Neutrophil (primary cell): ENCODE data around the gene TMEFF2.

Experiments used
- H3K27ac ChIP-seq: fragments of 200-600 bp; sonication (generic); 2 replicates; pipeline ENCODE4 v1.5.1; 2016; ENCODE audit warnings: mild to moderate bottlenecking, moderate library complexity
- H3K27me3 ChIP-seq: fragments of 200-600 bp; sonication (generic); 2 replicates; pipeline ENCODE4 v1.6.0; 2016; ENCODE audit warnings: mild to moderate bottlenecking
- H3K36me3 ChIP-seq: fragments of 200-600 bp; sonication (generic); 2 replicates; pipeline ENCODE4 v1.5.1; 2017
- H3K4me1 ChIP-seq, 2 experiments: fragments of 200-600 bp in 1 of 2; sonication (generic) in 1 of 2; 1 replicate in 1 of 2; 2 replicates in 1 of 2; pipeline versions ENCODE4 v1.5.1 to v1.6.1; 2013 to 2016; ENCODE audit warnings: low read depth in 1 of 2, low read length in 1 of 2, mild to moderate bottlenecking in 1 of 2, moderate library complexity in 1 of 2; ENCODE audit not compliant: control insufficient read depth in 1 of 2, insufficient read depth in 1 of 2
- H3K4me3 ChIP-seq, 2 experiments: fragments of 200-600 bp in 1 of 2; sonication (generic) in 1 of 2; 1 replicate in 1 of 2; 2 replicates in 1 of 2; pipeline ENCODE4 v1.5.1; 2013 to 2016; ENCODE audit warnings: low read depth in 1 of 2, low read length in 1 of 2, mild to moderate bottlenecking in 1 of 2, moderate library complexity in 1 of 2
- H3K9me3 ChIP-seq: fragments of 200-600 bp; sonication (generic); 2 replicates; pipeline ENCODE4 v1.5.1; 2016
- CTCF ChIP-seq: fragments of 200-600 bp; sonication (generic); IDR thresholded peaks from 2 replicates; pipeline ENCODE4 v1.5.1; 2016; ENCODE audit warnings: antibody characterized with exemption

TMEFF2 gene

GRCh38 chr2:192184349-192184748, 10.4 kb downstream of the TMEFF2 start:
- Histone ChIP-seq H3K4me3 (no peak overlapping the region), H3K9me3 (no peaks in the 10 kb centered on the region), H3K27me3 (peaks cover 6% of the 10 kb centered on the region), H3K4me1 (no peaks in the 10 kb centered on the region), H3K27ac (no peak overlapping the region), H3K36me3 (no peaks in the 10 kb centered on the region)
- TF ChIP-seq CTCF, result no peak

- Histone ChIP-seq H3K36me3 (no peaks in the 10 kb centered on the region), H3K4me1 (no peaks in the 10 kb centered on the region), H3K27ac (no peak overlapping the region), H3K4me3 (no peak overlapping the region), H3K27me3 (no peaks in the 10 kb centered on the region), H3K9me3 (no peaks in the 10 kb centered on the region)
- no peak for TF ChIP-seq CTCF
Observed at GRCh38 chr2:192183296-192183695, 11.4 kb downstream of the TMEFF2 start.

- no peaks in the 10 kb centered on the region for H3K4me1 ChIP-seq
- H3K27me3 ChIP-seq, result no peaks in the 10 kb centered on the region
- no peak overlapping the region for H3K27ac ChIP-seq
- no peak overlapping the region for H3K4me3 ChIP-seq
- TF ChIP-seq CTCF, result no peak
- no peaks in the 10 kb centered on the region for H3K9me3 ChIP-seq
- H3K36me3 ChIP-seq, result no peaks in the 10 kb centered on the region
Observed at GRCh38 chr2:192166946-192167345, 27.8 kb downstream of the TMEFF2 start.

- H3K9me3 ChIP-seq, result no peaks in the 10 kb centered on the region
- no peak for TF ChIP-seq CTCF
- no peaks in the 10 kb centered on the region for H3K27me3 ChIP-seq
- no peak overlapping the region for H3K27ac ChIP-seq
- no peaks in the 10 kb centered on the region for H3K4me1 ChIP-seq
- no peaks in the 10 kb centered on the region for H3K36me3 ChIP-seq
- no peak overlapping the region for H3K4me3 ChIP-seq
Observed at GRCh38 chr2:192165842-192166241, 28.9 kb downstream of the TMEFF2 start.

- no peaks in the 10 kb centered on the region for H3K36me3 ChIP-seq
- peak; percentile 86 for TF ChIP-seq CTCF
- H3K4me1 ChIP-seq, result no peaks in the 10 kb centered on the region
- no peak overlapping the region for H3K27ac ChIP-seq
- H3K27me3 ChIP-seq, result no peaks in the 10 kb centered on the region
- H3K9me3 ChIP-seq, result no peaks in the 10 kb centered on the region
- H3K4me3 ChIP-seq, result no peak overlapping the region
Observed at GRCh38 chr2:192162392-192163042, 32.2 kb downstream of the TMEFF2 start.
